Activated CD8-positive, alpha-beta memory T cell treated with anti-CD3 and anti-CD28 coated beads, Interleukin-2, amount 10 ng/mL, durations not matched to agents 7 days and 5 days (primary cell): ENCODE measurements around the gene TBC1D21. TPM values are rescaled to one million over a fixed set of nuclear protein-coding genes. Genes with fewer than 3 reads are reported as not detected.

ENCODE experiments used
- ATAC-seq: fragments of 150-1000 bp; cut with Tn5 transposase; one replicate; pipeline ENCODE4 v1.10.0; 2021; ENCODE audit warnings: moderate library complexity
- CTCF ChIA-PET: fragments of 350-600 bp; sonication (Branson Sonifier 250); formaldehyde crosslinking; loops from one replicate; lab custom pipeline; 2021; ENCODE audit warnings: antibody characterized with exemption; lab: Charles Lee
- DNase-seq: peaks from one replicate; pipeline ENCODE4 v3.0.0-alpha.2; 2020
- H3K27ac Mint-ChIP-seq: one replicate; pipeline ENCODE4 v1.8.0; 2021; ENCODE audit warnings: mild to moderate bottlenecking, mixed read lengths
- H3K27me3 Mint-ChIP-seq: one replicate; pipeline ENCODE4 v1.8.0; 2021; ENCODE audit warnings: mixed read lengths
- H3K36me3 Mint-ChIP-seq: one replicate; pipeline ENCODE4 v1.8.0; 2021; ENCODE audit warnings: mild to moderate bottlenecking, mixed read lengths
- H3K4me1 Mint-ChIP-seq: one replicate; pipeline ENCODE4 v1.8.0; 2021; ENCODE audit warnings: mixed read lengths
- H3K4me3 Mint-ChIP-seq: one replicate; pipeline ENCODE4 v1.8.0; 2021; ENCODE audit warnings: mild to moderate bottlenecking, moderate library complexity, mixed read lengths
- H3K9me3 Mint-ChIP-seq: one replicate; pipeline ENCODE4 v1.8.0; 2022; ENCODE audit warnings: low read depth, mixed read lengths
- total RNA-seq, 2 experiments: library from RNA; stranded (reverse); gene quantifications; one replicate each; pipeline ENCODE4 v1.2.3, GENCODE V29; 2021

Gene TBC1D21
- total RNA-seq, 2 experiments from 2014 or later, result not detected

- ATAC-seq, result no peak
- Mint-ChIP-seq H3K36me3 (peaks cover 2% of the 10 kb centered on the region), H3K27me3 (no peaks in the 10 kb centered on the region), H3K27ac (no peak overlapping the region), H3K4me1 (peaks cover 40% of the 10 kb centered on the region), H3K4me3 (no peak overlapping the region), H3K9me3 (no peaks in the 10 kb centered on the region)
- no peak for DNase-seq
- CTCF ChIA-PET, result interaction anchor here (1.1 to 13.2 kb wide), 9 partner anchors 11 to 139 kb away, joined by 3 to 122 read pairs (median 6); partner anchors contain the start of genes LOXL1 and TBC1D21
These were observed 36.3 kb downstream of the TBC1D21 start for GRCh38 chr15:73909651-73910050.

GRCh38 chr15:73910522-73911303 is 37.3 kb downstream of the TBC1D21 start:
- Mint-ChIP-seq H3K9me3 (no peaks in the 10 kb centered on the region), H3K4me3 (no peak overlapping the region), H3K36me3 (peaks cover 8% of the 10 kb centered on the region), H3K27me3 (no peaks in the 10 kb centered on the region), H3K27ac (no peak overlapping the region), H3K4me1 (peaks cover 46% of the 10 kb centered on the region)
- DNase-seq (no peak), ATAC-seq (no peak)
- CTCF ChIA-PET, result interaction anchor here (1.4 to 13.2 kb wide), 6 partner anchors 9 to 41 kb away, joined by 4 to 122 read pairs (median 43); partner anchors contain the start of genes LOXL1 and TBC1D21

GRCh38 chr15:73912030-73912596 is 38.7 kb downstream of the TBC1D21 start:
- CTCF ChIA-PET, result interaction anchor here (0.8 to 13.2 kb wide), 6 partner anchors 8 to 53 kb away, joined by 4 to 122 read pairs (median 43); partner anchors contain the start of genes LOXL1 and TBC1D21
- ATAC-seq (no peak), DNase-seq (no peak)
- H3K4me3 Mint-ChIP-seq, result no peak overlapping the region
- no peak overlapping the region for H3K27ac Mint-ChIP-seq
- H3K27me3 Mint-ChIP-seq, result no peaks in the 10 kb centered on the region
- peaks cover 18% of the 10 kb centered on the region for H3K36me3 Mint-ChIP-seq
- peaks cover 38% of the 10 kb centered on the region for H3K4me1 Mint-ChIP-seq
- H3K9me3 Mint-ChIP-seq, result peaks cover 6% of the 10 kb centered on the region

GRCh38 chr15:73914145-73914544 is 40.8 kb downstream of the TBC1D21 start:
- CTCF ChIA-PET, result interaction anchor here (0.9 to 13.2 kb wide), 8 partner anchors 9 to 59 kb away, joined by 4 to 118 read pairs (median 8); partner anchors contain the start of genes LOXL1 and TBC1D21
- H3K27me3 Mint-ChIP-seq, result no peaks in the 10 kb centered on the region
- peaks cover 33% of the 10 kb centered on the region for H3K4me1 Mint-ChIP-seq
- peaks cover 35% of the 10 kb centered on the region for H3K36me3 Mint-ChIP-seq
- peak; percentile 69 for DNase-seq
- H3K9me3 Mint-ChIP-seq, result peaks cover 12% of the 10 kb centered on the region
- H3K4me3 Mint-ChIP-seq, result no peak overlapping the region
- peak overlapping the region; percentile 72 for H3K27ac Mint-ChIP-seq
- peak; percentile 94 for ATAC-seq

GRCh38 chr15:73915082-73915481 is 41.7 kb downstream of the TBC1D21 start:
- no peak for ATAC-seq
- no peak for DNase-seq
- H3K4me3 Mint-ChIP-seq, result no peak overlapping the region
- H3K4me1 Mint-ChIP-seq, result peaks cover 37% of the 10 kb centered on the region
- peaks cover 36% of the 10 kb centered on the region for H3K36me3 Mint-ChIP-seq
- H3K27me3 Mint-ChIP-seq, result no peaks in the 10 kb centered on the region
- CTCF ChIA-PET, result interaction anchor here (0.9 to 13.2 kb wide), 8 partner anchors 8 to 58 kb away, joined by 3 to 118 read pairs (median 4); partner anchors contain the start of genes LOXL1 and TBC1D21
- H3K27ac Mint-ChIP-seq, result no peak overlapping the region
- peaks cover 12% of the 10 kb centered on the region for H3K9me3 Mint-ChIP-seq

GRCh38 chr15:73918784-73919183 is 45.4 kb downstream of the TBC1D21 start:
- H3K4me3 Mint-ChIP-seq, result no peak overlapping the region

GRCh38 chr15:73919706-73920105 is 46.3 kb downstream of the TBC1D21 start:
- H3K27me3 Mint-ChIP-seq, result no peaks in the 10 kb centered on the region
- ATAC-seq (no peak), DNase-seq (no peak)
- peaks cover 57% of the 10 kb centered on the region for H3K4me1 Mint-ChIP-seq
- peaks cover 12% of the 10 kb centered on the region for H3K9me3 Mint-ChIP-seq
- CTCF ChIA-PET, result interaction anchor here (1.0 to 2.5 kb wide), 7 partner anchors 9 to 53 kb away, joined by 3 to 8 read pairs (median 5); no protein-coding TSS in a partner anchor
- H3K4me3 Mint-ChIP-seq, result no peak overlapping the region
- H3K27ac Mint-ChIP-seq, result peak overlapping the region; percentile 80
- peaks cover 39% of the 10 kb centered on the region for H3K36me3 Mint-ChIP-seq

More at GRCh38 chr15:73918784-73919183, 45.4 kb downstream of the TBC1D21 start:
- no peaks in the 10 kb centered on the region for H3K27me3 Mint-ChIP-seq
- no peak for ATAC-seq
- H3K27ac Mint-ChIP-seq, result no peak overlapping the region
- peaks cover 12% of the 10 kb centered on the region for H3K9me3 Mint-ChIP-seq
- no peak for DNase-seq
- peaks cover 56% of the 10 kb centered on the region for H3K4me1 Mint-ChIP-seq
- CTCF ChIA-PET, result interaction anchor here (0.9 to 2.5 kb wide), 4 partner anchors 8 to 22 kb away, joined by 3 to 8 read pairs (median 4); no protein-coding TSS in a partner anchor
- H3K36me3 Mint-ChIP-seq, result peaks cover 39% of the 10 kb centered on the region

GRCh38 chr15:73921254-73921925 is 48.0 kb downstream of the TBC1D21 start:
- Mint-ChIP-seq H3K4me3 (no peak overlapping the region), H3K36me3 (peaks cover 26% of the 10 kb centered on the region), H3K4me1 (peaks cover 63% of the 10 kb centered on the region), H3K27me3 (no peaks in the 10 kb centered on the region), H3K9me3 (peaks cover 8% of the 10 kb centered on the region), H3K27ac (peak overlapping the region; percentile 80)
- ATAC-seq (no peak), DNase-seq (peak; percentile 59)
- CTCF ChIA-PET, result interaction anchor here (1.1 to 2.5 kb wide), 9 partner anchors 8 to 49 kb away, joined by 3 to 8 read pairs (median 4); no protein-coding TSS in a partner anchor

- DNase-seq (no peak), ATAC-seq (no peak)
- CTCF ChIA-PET, result interaction anchor here (1.3 to 4.3 kb wide), 6 partner anchors 8 to 49 kb away, joined by 3 to 11 read pairs (median 6); partner anchors contain the start of gene TBC1D21
- Mint-ChIP-seq H3K9me3 (peaks cover 7% of the 10 kb centered on the region), H3K4me3 (no peak overlapping the region), H3K27me3 (no peaks in the 10 kb centered on the region), H3K27ac (peak overlapping the region; percentile 86), H3K36me3 (peaks cover 21% of the 10 kb centered on the region), H3K4me1 (peaks cover 63% of the 10 kb centered on the region)
These were observed 49.1 kb downstream of the TBC1D21 start for GRCh38 chr15:73922186-73923151.

GRCh38 chr15:73923156-73923487 is 49.8 kb downstream of the TBC1D21 start:
- H3K4me1 Mint-ChIP-seq, result peaks cover 66% of the 10 kb centered on the region
- H3K4me3 Mint-ChIP-seq, result no peak overlapping the region
- DNase-seq (no peak), ATAC-seq (no peak)
- H3K27ac Mint-ChIP-seq, result peak overlapping the region; percentile 86
- CTCF ChIA-PET, result interaction anchor here (1.4 to 4.3 kb wide), 4 partner anchors 9 to 49 kb away, joined by 4 to 11 read pairs (median 8); partner anchors contain the start of gene TBC1D21
- H3K36me3 Mint-ChIP-seq, result peaks cover 16% of the 10 kb centered on the region
- H3K27me3 Mint-ChIP-seq, result no peaks in the 10 kb centered on the region
- H3K9me3 Mint-ChIP-seq, result peaks cover 6% of the 10 kb centered on the region

- H3K4me3 Mint-ChIP-seq, result peak overlapping the region; percentile 8
- no peaks in the 10 kb centered on the region for H3K27me3 Mint-ChIP-seq
- ATAC-seq (no peak), DNase-seq (no peak)
- H3K36me3 Mint-ChIP-seq, result peaks cover 11% of the 10 kb centered on the region
- peaks cover 3% of the 10 kb centered on the region for H3K9me3 Mint-ChIP-seq
- CTCF ChIA-PET, result interaction anchor here (0.8 to 4.3 kb wide), 8 partner anchors 10 to 50 kb away, joined by 3 to 11 read pairs (median 4); partner anchors contain the start of gene TBC1D21
- peak overlapping the region; percentile 86 for H3K27ac Mint-ChIP-seq
- peaks cover 68% of the 10 kb centered on the region for H3K4me1 Mint-ChIP-seq
These were observed 50.3 kb downstream of the TBC1D21 start for GRCh38 chr15:73923488-73924164.
